C1 segment of cervical spinal cord (tissue), 14 donors: ENCODE measurements around the gene CALHM3.

ENCODE experiments used
- DNase-seq, 14 donors: peaks; one replicate each; lab custom pipeline; 2025; lab: John Stamatoyannopoulos, UW

The CALHM3 gene

DNA sequence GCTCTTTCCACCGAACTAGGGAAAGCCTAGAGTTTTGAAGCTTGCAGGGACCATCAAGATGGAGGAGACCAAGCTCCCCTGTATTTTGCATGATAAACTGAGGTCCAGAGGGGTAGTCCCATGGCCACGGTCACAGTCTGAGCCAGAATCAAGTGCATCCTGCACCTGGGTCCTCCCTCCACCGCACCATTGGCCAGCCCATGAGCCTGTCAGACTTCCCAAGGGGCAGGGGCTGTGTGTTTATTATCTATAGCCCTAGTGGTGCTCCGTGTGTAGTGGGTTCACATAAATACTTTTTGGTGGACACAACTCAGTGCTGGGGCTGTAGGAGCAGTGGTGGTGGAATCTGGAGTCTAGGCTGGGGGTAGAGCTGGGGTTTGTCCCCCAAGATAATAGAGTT lies 3.6 kb downstream of the CALHM3 start:
- no peak for DNase-seq

- DNase-seq: no peak
Observed at GRCh38 chr10:103474077-103474476, 5.0 kb downstream of the CALHM3 start.

DNA sequence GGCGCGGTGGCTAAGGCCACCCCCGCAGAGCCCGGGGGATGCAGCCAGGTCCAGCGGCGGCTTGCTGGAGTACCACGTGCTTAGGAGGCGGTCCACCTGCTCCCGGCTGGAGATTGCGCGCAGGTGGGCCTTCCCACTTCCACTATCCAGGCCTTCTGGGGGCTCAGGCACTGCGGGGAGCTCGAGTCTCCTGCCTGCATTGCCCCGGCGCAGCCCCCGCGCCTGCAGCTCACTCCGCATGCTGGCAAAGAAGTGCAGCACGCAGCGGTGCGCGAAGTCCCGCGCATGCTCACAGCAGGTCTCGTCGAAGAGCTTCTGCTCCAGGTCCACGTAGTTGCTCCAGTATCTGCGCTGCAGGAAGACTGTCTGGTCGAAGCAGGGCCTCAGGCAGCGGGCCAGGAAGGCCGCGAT lies 5.8 kb downstream of the CALHM3 start:
- no peak for DNase-seq

DNA sequence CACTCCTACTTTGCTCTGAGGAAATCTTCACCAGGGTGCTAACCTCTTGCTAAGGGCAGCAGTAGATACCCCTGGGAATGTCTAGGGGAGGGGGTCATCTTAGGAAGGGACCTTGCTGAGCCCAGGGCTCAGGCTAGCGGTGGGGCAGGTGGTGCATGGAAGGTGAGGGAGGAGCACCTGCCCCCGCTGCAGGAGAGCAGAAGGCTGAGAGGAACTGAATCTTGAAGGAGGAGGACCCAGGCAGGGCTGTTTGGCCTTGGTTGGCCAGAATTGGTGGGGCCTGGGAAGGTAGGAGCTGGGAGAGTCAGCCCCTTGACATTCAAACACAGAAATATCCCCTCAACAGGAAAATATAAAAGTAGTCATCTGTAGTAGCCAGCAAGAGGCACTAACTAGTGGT lies 7.0 kb downstream of the CALHM3 start:
- DNase-seq: no peak

DNA sequence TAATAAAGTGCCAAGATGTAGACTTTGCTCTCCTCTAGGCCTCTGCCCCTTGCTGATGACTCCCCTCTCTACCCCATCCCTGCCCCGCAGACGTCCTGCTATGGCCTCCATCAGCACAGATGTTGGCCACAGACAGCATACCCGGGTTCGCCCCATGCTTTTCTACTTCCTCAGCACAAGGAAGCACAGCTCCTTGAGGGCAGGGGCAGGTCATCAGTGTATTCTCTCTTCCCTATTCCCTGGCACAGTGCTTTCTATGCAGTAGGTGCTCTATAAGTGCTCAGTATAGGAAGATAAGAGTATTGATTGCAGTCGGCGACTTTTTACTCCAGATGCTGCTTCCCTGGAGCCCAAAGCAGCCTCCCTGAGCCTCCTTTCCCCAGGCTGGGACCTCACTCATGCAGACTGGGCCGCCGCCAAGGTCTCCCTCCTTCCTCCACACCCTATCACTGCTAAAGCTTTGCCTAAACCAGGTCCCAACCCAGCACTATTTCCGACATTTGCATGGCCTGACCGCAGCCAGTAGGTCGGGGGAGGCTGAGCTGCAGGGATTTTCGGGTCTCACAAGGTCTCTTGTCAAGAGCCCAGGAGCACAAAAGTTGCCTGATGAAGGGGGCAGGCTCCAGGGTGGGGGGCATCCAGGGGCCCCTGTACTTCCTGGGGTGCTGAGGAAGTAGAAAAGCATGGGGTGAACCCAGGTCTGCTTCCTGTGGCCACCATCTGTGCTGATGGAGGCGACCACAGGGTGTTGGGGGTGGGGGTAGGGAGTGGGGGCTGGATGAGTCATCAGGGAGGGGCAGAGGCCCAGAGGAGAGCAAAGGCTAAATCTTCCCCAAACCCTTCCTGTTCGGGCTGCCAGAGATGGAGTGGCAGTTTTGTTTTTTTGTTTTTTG lies 8.0 kb downstream of the CALHM3 start:
- peak in 1 of 14 donors; percentile 20 for DNase-seq

DNA sequence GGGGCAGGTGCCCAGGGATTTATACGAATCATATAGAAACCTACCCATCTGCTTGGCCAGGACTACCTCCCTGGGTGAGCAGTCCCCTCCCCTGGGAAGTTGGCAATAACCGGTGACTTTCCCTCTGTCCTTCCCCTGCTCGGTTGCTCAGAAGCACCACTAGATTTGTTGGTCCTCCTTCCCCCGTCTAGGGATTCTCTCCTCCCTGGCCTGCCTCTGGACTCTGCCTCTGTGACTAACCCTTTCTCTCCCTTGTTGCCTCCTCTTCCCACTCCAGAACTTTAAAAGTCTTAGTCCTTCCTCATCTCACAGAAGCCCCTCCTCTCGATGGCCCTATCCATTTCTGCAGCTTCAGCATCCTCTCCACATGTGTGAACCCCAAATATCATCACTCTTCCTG lies 9.8 kb downstream of the CALHM3 start:
- no peak for DNase-seq

DNA sequence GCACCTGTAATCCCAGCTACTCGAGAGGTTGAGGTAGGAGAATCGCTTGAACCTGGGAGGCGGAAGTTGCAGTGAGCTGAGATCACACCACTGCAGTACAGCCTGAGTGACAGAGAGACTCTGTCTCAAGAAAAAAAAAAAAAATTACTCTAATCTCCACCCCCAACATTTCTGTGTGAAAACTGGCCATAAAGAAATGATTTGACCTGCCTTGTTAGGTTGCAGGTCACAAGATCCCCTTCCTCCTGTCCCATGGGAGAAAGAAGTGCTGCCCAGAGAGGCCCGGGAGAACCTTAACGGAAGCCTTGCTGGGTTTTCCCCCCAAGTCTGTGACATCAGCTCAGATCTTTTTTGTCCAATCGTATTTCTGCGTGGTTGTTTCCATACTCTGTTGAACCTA lies 11.6 kb downstream of the CALHM3 start:
- DNase-seq: no peak

DNA sequence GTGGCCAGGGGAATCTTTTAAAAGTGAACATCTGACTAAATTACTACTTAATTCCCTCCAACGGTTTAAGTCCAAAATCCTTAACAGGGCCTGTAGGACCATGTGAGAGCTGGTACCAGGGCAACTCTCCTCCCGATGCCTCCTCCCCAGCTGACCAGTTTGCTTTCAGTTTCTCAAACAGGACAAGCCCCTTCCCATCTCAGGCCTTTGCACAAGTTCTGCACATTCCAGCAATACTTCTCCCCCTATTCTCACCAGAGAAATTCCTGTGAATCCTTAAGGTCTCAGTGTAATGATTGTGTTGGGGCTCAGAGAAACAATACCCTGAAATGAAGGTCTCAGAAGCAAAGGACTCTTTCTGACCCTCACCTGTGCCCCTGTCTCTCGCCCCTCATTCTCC lies 12.3 kb downstream of the CALHM3 start:
- no peak for DNase-seq

DNA sequence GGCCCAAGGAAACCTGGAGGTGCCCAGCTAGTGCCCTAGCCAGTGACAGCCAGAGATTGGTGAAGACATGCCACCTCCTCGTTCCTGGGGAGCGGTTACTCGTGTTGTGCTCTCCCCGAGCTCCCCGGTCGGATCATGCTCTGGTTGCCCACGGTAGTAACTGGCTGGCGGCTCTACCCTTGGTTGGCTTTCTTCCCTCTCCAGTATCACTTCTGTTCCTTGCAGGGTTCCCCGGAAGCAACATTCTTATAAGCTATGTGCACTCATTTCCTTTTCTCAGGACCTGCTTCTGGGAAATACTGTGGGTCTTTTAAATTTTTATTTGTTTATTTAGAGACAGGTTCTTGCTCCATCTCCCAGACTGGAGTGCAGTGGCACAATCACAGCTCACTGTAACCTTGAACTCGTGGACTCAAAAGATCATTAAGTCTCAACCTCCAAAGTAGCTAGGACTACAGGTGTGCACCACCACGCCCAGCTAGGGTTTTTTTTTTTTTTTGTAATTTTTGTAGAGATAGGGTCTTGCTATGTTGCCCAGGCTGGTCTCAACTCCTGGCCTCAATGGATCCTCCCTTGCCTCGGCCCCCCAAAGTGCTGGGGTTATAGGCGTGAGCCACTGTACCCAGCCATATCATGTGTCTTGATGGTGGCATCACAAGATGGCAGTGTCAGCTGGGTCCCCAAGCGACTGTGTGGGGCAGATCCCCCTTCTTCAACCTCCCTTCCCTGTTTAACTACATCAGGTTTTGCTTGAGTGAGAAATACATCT lies 13.4 kb downstream of the CALHM3 start:
- no peak for DNase-seq

- DNase-seq: no peak
Observed at GRCh38 chr10:103463499-103463898, 15.5 kb downstream of the CALHM3 start.

DNA sequence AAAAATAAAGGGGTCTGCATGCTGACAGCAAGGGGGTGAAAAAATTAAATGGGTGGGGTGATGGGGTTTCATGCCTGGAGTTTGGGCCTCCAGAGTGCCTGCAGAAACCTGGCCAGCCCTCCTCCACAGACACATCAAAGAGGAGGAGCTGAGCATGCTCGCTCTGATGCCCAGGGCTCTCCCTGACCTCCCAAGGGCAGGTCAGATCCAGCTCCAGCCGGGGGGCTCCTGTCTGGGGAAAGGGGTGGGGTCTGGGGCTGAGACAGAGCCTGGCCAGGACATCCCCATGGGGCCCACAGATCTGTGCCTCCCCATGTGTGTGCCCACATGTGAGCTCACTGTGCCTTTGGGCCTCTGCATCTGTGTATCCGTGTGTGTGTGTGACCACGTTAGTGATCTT lies 19.4 kb downstream of the CALHM3 start:
- no peak for DNase-seq

GRCh38 chr10:103458720-103459119 lies 20.3 kb downstream of the CALHM3 start, which contains the start of gene CALHM1:
CALHM1 (minus strand) TSS chr10:103458900; CDS start chr10:103458751, 149 bp downstream.
- peak in 1 of 14 donors; percentile 62 for DNase-seq

GRCh38 chr10:103457896-103458583 lies 21.0 kb downstream of the CALHM3 start:
- DNase-seq: no peak

DNA sequence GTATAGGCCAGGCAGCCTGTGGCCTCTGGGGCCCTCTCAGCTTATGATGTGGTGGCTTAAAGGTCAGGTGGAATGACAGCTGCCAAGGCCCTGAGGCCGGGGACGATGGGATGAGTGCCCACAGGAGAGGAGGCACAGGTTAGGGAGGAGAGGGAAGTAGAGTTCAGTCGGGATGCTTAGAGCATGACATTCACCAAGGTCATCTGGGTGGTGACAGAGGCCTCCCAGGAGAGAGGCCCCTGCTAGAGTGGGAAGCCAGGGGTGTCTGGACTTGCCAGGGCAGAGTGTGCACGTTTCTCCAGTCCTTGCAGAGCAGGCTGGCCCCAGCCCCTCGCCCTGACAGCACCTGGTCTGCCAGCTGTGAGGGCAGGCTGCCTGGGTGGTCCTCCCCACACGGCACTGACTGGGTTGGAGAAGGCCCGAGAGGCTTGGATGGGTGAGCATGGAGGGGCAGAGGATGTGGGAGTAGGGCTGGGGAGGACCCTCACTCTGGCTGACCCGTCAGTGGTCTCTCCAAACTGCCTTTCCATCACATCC lies 21.8 kb downstream of the CALHM3 start:
- DNase-seq: no peak

GRCh38 chr10:103456074-103456660 lies 22.9 kb downstream of the CALHM3 start:
- DNase-seq: no peak

DNA sequence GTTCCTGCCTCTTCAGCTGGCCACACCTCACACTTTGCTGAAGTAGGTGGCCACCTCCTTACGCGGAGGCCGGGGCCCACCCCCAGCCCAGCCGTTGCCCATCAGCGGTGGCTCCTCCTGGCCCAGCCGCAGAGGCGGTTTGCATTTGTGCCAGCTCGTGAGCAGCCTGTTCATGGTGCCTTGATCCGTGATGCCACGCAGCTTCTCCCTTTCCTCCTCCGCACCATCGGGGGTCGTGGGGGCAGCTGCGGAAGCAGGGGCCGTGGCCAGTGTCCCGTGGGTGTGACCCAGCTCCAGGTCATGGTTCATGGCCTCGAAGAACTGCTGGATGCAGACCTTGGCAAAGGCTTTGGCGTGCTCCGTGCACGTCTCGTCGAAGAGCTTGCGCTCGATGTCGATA lies 23.8 kb downstream of the CALHM3 start:
- no peak for DNase-seq

DNA sequence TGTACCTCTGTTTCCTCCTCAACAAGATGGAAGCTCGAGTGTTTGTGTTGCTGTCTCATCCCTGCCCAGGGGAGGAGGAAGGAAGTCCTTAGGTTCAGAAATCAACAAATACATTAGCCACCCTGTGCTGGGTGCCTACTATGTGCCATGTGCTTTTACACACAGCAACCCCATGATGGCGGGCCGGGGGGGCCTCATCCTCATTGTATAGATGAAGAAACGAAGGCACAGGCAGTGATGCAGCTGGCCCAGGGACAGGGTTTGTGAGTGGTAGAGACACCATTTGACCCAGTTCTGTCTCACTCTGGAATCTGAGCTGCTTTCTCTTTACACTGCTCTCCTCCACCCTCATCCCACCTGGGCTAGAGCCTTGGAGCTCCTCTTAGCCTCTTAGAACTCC lies 25.0 kb downstream of the CALHM3 start:
- DNase-seq: no peak

GRCh38 chr10:103452506-103453230 lies 26.4 kb downstream of the CALHM3 start:
- no peak for DNase-seq

GRCh38 chr10:103451831-103452505 lies 27.1 kb downstream of the CALHM3 start, which contains the start of gene CALHM2:
CALHM2 (minus strand) TSS chr10:103452370; CDS start chr10:103449941, 2,429 bp downstream.
- DNase-seq: peak in 9 of 14 donors; percentile 4 to 55 (median 32)
